Measurements from ENCODE around the gene C6orf89.

The C6orf89 gene

DNA sequence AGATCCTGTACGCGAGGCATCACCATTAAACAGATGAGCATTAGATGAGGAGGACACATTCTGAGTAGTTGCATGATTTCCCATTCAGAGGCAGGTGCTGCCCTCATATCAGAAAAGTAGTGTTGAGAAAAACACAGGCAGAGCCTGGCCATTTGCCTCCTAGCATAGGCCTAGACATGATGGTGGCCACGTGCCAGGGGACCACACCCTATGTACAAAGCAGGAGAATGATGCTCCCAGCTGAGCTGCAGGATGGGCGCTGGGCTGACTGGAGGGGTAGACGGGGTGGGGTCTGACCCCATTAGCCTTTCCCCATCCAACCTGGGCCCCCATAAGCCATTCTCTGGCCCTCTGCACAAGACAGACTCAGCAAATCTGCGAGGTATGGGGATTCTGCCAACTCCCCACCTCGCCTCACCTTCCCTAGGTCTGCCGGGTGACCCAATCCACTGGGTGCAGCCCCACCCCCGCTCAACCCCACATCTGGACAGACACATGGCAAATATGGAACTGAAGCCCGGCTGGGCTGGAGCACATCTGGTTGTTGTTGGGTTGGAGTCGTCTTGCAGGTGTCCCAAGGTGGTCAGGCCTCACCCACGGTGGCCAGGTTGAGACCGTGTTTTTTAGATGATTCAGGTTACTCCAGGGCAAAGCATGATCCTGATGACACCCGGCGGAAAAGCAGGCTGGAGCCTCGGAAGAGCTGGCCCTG lies 82.7 kb downstream of the C6orf89 start:
- no peak for DNase-seq (ENCODE audit: low read depth, low spot score)

DNA sequence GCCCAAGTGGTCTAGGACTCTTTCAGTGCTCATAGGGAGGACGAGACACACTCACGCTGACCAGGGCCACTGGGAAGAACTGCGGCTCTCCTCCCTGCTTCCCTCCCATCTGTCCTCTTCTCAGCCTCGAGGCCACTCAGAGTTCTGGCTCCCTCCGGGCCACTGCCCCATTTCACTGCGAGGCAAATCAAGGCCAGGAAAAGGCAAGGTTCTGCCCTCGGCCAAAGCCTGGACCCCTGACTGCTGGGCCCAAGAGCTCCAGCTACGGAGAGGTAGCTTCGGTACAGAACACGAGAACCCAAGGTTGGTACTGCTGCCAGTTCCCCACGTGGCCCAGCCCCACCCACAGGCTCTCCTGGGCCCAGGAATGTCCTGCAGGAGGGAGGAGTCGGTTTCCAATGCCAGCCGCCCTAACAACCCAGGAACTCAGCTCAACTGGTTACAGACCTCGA lies 83.5 kb downstream of the C6orf89 start:
- DNase-seq (ENCODE audit: low read depth, low spot score) = no peak

DNA sequence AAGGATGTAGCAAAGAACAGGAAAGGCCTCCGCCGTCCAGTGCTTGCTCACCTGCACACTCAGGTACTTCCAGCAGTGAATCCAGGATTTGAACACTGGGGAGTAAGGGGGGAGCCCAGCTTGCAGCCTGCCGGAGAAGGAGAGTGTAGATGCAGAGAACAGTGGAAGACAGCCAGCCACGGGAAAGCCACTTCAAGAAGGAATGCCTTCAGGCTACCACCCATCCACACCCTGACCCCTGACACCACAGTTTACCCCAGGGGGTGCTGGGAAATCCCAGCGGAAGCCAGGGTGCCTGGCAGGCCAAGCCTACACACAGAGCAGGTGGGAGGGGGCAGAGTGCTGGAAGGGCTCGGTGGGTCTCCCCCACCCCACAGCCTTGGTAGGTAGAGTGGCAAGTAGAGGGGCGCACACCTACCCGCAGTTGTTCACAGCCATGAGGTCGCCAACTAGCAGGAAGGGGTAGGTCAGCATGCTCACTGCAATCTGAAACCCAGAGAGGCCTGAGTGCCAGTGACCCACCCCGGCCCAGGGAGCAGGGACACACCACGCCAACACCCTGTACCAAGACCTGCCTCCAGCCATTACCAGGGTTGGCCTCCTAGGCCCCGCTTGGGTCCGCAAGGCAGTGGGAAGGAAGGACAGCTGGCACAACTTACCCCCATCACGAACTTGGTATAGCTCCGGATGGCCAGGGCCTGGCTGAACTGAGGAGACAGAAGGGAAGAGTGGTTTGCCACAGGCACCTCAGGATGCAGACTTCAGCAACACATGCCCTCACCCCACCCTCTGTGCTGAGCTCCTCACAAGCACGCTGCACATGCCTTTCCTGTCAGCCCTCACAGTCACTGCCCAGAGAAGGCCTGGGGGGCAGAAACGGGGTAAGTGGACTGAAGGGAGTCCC lies 84.5 kb downstream of the C6orf89 start:
- no peak for DNase-seq (ENCODE audit: low read depth, low spot score)

DNA sequence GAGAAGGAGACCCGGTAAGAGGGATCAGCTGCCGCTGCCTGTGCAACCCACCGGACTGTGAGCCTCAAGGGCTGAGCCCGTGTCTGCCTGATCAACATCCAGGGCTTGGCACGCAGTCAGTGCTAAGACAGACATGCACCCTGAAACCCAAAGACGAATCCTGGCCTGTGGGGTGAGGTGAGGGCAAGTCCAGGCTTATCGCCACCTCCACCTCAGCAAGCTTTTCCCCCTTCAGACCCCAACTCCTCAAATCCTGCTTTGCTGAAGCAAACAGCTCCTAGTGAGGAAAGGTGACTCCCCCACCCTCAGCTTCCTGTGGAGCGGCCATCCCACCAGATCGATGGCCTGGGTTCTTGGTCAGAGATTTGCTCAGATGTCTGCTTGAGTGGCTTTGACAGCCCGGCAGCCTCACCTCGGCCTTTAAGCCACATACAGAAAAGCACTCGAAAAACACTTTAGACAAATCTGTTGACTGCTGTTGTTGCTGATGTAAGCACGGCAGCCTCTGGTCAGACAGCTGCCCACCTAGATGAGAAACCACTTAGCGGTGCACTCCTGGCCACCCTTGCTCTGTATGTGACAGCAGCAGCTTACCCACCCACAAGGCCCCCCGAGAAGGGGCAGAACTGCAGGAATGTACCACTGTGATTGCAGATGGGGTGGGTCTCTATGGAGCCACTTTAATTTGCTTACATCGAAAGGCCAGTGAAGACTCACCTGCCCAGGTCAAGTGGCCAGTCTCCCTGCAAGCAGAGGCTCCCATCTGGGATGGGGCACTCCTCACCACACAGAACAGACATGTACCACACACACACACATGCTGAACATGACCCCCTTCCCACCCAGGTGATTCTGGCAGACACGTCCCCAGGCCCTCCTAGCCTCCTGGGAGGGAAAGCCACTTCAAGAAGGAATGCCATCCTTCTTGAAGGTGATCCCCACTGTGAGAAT lies 85.4 kb downstream of the C6orf89 start:
- no peak for DNase-seq (ENCODE audit: low read depth, low spot score)

DNA sequence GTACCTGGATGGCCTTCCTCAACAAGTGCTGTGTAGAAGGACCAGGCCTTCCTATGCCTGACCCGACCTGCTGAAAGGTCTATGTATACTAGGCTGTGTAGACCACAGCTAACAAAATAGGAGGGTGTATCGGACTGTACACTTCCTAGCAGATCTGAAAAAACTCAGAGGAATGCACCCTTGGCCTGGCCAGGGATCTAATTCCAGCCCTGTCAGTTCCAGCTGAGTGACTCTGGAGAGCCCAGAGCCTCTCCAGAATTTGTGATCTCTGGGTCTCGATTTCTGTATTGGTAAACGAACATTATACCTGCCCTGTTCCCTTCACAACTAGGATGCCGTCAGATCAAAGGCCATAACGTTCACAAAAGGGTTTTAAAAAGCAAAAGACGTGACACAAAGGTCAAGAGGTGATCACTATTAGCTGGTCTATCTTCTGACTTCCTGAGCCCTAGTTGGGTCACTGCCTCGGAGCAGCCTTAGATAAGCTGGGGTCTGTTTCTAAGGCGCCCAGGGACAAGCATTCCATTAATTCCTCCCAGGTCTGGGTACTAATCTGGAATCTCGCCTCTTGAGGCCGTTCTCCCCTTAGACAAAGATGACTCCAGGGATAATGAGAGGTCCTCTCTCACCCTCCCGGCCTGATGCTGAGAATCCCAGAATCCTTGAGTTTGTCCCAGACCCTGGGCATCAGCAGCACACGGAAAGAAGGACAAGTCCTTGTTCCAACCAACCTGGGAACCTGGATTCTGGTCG lies 86.3 kb downstream of the C6orf89 start:
- DNase-seq (ENCODE audit: low read depth, low spot score) = no peak

DNA sequence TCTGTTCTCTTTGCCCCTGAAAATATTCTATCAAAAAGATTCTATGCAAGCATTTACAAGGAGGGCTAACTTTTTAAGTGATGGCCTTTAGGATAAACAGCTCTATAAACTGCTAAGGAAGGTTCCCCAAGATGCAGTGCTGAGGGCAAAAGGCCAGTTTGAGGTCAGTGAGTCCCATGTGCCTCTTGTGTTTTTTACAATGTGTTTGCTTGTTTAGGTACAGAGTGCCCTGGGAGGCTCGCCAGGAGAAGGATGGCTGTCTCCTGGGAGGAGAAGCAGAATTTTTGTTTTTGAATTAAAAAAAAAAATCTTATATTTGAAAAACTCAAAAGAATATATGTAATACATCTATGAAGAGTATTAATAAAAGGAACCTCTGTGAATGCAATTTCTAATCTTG lies 87.4 kb downstream of the C6orf89 start:
- DNase-seq (ENCODE audit: low read depth, low spot score) = no peak

DNA sequence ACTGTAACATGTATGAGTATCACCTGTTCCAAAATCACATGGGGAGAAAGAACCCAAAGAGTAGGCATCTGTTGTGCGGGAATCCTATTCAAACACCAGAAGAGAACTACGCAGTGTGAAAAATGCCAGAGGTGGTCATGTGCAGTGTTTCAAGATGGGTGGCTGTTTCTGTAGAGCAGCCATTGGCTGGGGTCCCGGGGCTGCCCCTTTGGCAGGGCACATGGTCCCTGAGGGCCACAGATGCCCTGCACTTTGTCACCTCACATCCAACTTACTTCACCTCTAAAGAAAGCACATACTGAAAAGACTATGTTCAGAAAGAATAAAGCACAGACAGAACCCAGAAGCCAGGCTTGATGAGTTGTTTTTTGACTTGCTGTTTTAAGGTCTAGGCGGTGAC lies 87.9 kb downstream of the C6orf89 start:
- no peak for DNase-seq (ENCODE audit: low read depth, low spot score)

DNA sequence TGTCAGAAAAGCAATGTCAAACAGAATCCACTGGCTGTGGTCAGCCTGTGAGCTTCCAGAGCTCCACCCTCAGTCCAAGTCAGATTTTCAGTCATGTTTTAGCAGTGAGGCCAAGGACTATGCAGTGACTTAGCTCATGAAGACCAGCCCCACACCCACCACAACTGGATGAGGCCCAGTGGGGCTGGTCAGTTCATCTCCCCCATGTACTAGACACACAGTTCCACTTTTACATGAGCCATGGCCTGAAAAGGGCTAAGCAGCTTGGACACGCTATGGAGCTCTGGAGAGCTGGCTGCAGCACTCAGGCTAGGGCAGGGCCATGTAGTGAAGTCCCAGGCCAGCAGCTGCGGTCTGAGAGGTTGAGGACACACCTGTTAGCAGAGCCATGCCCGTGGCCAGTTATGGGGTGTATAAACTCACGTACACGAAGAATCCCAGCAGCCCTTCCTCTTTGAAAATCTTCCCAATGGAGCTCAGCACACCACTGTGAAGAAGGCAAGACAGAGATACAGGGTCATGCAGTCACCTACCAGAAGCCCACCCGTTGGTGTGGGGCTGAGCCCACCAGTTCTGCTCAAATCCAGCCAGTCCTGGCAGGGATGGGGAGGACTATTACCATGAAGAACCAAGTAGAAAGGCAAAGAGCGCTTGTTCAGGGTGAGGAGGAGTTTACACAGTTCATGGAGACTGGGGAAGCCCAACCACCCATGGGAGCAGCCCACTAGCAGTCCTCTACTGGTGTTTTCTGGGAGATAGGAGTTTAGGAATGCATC lies 89.7 kb downstream of the C6orf89 start:
- no peak for DNase-seq (ENCODE audit: low read depth, low spot score)

DNA sequence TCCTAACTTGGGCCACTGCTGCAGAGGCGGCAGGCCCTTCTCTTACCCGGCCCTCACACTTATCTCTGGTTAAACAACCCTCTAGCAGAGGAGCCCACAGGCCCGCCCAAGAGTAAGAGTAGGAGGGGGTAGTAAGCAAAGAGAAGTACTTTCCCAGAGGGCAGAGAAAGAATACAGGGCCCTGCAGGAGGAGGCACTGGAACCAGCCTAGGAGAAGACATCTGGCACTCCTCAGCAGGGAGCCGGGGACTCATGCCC lies 90.2 kb downstream of the C6orf89 start:
- no peak for DNase-seq (ENCODE audit: low read depth, low spot score)

DNA sequence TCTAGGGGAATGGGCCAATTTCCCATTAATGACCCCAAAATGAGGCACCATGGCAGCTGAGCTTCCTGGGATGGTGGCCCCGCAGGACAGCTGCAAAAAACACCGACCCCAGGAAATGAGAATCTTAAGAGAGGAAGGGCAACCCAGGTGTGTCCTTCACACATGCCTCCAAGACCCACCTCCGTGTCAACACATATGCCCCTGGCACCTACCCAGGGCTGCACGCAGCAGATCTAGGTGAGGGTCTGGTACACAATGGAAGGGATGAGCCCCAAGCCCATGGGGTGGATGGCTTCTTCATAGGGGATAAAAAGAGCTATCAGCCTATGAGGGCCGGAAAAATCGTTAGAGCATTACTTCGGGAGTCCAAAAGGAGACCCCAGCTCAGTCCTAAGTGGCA lies 90.8 kb downstream of the C6orf89 start:
- no peak for DNase-seq (ENCODE audit: low read depth, low spot score)

DNA sequence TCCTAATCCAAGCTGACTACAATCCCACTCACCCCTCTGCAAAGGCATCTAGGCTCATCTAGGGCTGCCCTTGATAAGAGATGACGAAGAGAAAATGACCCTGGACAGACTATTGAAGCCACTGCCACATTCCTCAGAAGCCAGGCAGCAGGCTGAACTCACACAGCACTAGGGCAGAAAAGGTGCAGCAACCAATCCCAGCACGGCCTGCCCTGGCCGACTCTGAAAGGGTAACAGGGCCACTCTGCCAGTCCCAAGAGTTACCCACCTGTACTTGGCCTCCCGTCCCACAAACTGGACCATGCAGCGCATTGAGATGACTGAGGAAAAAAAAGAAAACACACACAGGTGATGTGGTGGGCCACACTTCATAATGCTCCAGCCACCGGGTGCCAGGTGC lies 91.2 kb downstream of the C6orf89 start:
- no peak for DNase-seq (ENCODE audit: low read depth, low spot score)

DNA sequence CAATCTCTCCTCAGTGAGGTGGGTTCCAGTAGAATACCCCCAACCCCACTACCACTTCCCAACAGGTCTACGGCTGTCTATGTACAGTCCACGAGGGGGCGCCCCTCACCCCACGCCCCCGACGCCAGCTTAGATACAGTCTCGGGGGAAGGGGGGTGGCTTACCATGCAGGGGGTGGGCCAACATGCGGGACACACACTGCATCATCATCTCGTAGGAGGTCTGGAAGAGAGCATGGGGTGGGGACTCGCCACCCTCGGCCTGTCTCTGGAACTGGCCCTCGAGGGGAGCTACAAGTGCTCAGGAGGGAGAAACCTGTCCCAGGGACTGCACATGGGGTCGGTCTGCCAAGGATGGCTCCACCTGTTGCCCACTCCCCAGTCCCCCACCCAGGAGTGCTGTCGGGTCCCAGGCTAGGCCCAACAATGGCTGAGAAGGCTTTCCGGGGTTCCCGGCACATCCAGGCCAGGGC lies 91.8 kb downstream of the C6orf89 start:
- DNase-seq (ENCODE audit: low read depth, low spot score) = no peak
